Measurements from ENCODE around the gene OR5B2.
A peak's percentile ranks its signal among the peaks of the same experiment; 100 is the strongest.
"Not testable (repeated sequence)": the region's sequence is repeated elsewhere in the genome, so short reads cannot be mapped to it uniquely, and the experiment has no call there.

The OR5B2 gene

DNA sequence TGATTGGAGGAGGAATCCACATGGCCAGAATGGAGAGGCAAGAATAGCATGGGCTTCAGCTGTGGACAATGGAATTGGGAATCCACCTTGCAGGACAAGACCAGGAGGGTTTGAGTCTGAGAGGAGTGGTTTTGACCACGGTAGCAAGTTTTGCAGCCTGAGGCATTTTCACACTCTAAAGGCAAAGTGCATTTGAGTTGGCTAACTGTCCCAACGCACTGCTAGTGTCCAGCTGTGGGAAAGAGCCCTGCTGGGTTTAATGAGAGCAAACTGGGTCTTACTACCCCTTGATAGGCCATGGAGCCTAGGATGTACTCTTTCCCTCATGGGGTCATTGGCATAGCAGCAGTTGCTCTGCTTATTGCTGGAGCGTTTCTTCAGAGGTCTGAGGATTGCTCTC lies at the start of gene OR5B2:
OR5B2 (minus strand) TSS at position 101 of the 400 bp plus-strand sequence. CDS start 4,860 bp downstream, outside the sequence.
- FAIRE-seq: no peak
- no peak for TF ChIP-seq POLR2A (IDR thresholded peaks at IDR 0.05; ENCODE audit: low read depth, low read length)

DNA sequence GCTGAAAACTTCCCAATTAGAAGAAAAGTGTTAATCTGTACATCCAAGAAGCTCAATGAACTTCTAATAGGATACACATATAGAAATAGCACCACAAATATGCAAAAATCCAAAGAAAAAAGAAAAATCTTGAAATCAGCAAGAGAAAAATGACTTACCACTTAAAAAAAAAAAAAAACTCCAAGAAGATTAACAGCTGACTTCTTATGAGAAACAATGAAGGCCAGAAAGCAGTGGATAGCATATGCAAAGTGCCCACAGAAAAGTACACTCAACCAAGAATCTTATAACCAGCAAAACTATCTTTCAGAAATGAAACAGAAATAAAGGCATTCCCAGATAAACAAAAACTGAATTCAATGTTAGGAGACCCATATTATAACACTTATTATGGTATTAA lies 44.0 kb upstream of the OR5B2 start:
- no peak for DNase-seq (ENCODE audit: insufficient read length, low spot score)
- no peak for TF ChIP-seq POLR2A (IDR thresholded peaks at IDR 0.05; ENCODE audit: low read depth, low read length)
- no peak for FAIRE-seq

More for the DNA sequence above, at the start of gene OR5B2:
- DNase-seq (ENCODE audit: insufficient read length, low spot score): no peak

DNA sequence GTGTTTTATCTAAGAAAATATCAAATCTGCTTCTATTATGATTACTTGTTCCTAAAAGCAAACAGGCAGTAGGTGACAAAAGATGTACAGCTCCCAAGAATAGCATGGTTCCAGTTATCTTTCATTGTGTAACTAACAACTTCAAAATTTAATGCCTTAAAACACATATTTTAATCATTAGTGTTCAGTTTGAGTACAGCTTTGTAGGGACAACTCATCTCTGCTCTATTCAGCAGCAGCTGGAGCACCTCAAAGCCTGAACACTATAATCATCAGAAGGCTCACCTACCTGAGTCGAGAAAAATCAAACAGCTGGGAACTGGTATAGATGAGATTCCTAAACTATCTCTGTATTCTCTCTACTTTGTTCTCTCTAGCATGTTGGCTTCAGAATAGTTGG lies 38.4 kb upstream of the OR5B2 start:
- TF ChIP-seq POLR2A (IDR thresholded peaks at IDR 0.05; ENCODE audit: low read depth, low read length): no peak
- DNase-seq (ENCODE audit: insufficient read length, low spot score) (no peak), FAIRE-seq (no peak)

DNA sequence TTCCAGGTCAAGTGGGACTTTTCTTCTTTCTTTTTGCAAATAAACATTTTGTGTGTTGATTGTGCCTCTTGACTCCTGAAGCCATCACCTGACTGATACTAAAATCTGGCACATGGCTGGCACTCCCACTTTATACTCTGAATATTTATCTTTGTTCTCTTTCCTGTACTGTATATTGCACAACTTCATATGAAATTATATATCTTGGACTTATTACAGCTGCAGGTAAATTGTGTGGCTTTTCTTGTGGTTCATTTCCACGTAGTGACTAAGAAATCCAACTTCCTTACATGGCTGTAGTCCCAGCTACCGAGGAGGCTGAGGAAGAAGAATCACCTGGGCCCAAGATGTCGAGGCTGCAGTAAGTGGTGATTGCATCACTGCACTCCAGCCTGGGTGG lies 37.8 kb upstream of the OR5B2 start:
- FAIRE-seq (no peak), DNase-seq (ENCODE audit: insufficient read length, low spot score) (no peak)
- TF ChIP-seq POLR2A (IDR thresholded peaks at IDR 0.05; ENCODE audit: low read depth, low read length): no peak

DNA sequence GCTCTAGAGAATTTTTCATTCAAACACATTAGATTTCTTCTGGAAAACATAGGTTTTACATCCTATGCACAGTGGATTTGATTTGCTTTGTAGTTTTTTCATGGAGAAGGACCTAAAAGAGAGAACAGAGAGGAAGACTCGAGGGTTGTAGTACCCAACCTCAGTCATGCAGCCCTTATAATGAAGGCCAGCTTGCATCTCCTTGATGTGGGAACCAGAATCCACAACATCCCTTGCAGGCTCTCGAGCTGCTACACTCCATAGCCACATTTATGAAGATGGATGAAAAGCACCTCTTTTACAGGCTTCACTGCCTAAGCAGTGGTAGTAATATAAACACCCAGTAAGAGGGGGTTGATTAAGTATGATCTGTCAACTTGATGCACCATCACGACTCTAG lies 23.7 kb upstream of the OR5B2 start:
- DNase-seq (ENCODE audit: insufficient read length, low spot score): no peak
- no peak for FAIRE-seq
- no peak for TF ChIP-seq POLR2A (IDR thresholded peaks at IDR 0.05; ENCODE audit: low read depth, low read length)

DNA sequence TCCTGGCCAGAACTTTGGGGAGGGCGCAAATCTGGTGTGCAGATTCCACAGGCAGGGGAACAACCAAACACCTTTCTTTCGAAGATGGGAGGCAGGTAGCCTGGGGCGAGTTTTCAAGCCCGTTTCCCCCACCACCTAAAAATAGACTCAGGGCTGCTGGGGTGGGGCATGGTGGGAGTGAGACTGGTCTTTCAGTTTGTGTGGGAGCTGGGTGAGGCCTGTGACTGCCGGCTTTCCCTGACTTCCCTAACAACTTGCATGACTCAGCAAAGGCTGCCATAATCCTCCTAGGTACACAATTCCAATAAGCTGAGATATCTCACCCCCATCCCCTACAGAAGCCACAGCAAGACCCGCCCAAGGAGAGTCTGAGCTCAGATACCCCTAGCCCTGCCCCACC lies 18.4 kb upstream of the OR5B2 start:
- DNase-seq (ENCODE audit: insufficient read length, low spot score) (no peak), FAIRE-seq (no peak)
- TF ChIP-seq POLR2A (IDR thresholded peaks at IDR 0.05; ENCODE audit: low read depth, low read length): no peak

DNA sequence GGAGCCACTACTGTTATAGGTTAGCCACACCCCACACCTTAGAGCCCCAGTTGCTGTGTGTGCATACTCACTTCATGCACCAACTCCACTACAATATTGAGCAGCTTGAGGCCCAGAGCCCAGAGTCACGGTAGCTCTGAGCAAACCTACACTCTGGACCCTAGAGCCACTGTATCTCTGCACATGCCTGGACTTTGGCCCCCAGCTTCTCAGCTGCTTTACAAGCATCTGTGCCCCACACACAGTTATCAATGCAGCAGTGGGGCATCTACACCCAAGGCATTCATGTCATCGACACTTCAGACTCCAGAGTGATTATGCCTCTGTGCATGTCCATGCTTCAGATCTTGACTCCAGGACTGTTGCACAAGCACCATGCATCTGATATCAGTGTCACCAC lies 16.4 kb upstream of the OR5B2 start:
- no peak for TF ChIP-seq POLR2A (IDR thresholded peaks at IDR 0.05; ENCODE audit: low read depth, low read length)
- FAIRE-seq (no peak), DNase-seq (ENCODE audit: insufficient read length, low spot score) (no peak)

DNA sequence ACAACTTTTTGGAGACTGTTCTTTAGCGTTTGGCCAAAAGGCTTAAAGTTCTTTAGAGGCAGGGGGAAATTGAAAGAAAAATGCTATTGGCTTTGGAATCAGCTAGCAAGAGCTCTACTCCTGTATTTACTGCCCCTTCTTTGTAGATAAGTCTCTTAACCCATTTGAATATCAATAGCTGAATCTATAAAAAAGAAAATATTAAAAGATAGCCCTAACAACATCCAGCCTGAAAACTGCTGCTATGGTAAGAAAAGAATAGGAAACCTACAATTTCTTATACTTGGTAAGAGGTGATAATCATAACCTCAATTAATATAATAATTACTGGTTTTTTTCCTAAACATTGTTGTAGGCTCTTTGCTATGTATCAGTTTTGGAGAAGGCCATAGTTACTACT lies 14.2 kb upstream of the OR5B2 start, which contains the start of gene OR5B12:
OR5B12 (minus strand) TSS at position 101 of the 400 bp plus-strand sequence. CDS start 2,085 bp downstream, outside the sequence.
- FAIRE-seq (no peak), DNase-seq (ENCODE audit: insufficient read length, low spot score) (no peak)
- TF ChIP-seq POLR2A (IDR thresholded peaks at IDR 0.05; ENCODE audit: low read depth, low read length): no peak

DNA sequence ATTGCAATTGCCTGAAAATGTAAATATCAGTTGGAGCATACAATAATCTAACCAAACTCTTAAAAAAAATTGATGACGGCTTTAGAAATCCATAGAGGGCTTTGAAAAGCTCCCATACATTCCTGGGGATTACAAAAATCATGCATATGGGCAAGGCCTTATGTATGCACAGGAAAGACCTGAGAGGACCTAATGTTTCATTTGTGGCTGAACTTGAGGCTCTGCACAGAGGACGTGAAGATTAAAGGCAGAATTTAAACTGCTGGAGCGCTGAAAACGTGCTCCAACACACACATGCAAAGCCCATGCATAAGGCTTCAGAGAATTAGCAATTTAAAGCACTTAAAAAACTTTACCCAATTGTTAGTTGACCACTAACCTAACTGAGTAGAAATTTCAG lies 10.6 kb upstream of the OR5B2 start:
- no peak for TF ChIP-seq POLR2A (IDR thresholded peaks at IDR 0.05; ENCODE audit: low read depth, low read length)
- no peak for DNase-seq (ENCODE audit: insufficient read length, low spot score)
- no peak for FAIRE-seq

DNA sequence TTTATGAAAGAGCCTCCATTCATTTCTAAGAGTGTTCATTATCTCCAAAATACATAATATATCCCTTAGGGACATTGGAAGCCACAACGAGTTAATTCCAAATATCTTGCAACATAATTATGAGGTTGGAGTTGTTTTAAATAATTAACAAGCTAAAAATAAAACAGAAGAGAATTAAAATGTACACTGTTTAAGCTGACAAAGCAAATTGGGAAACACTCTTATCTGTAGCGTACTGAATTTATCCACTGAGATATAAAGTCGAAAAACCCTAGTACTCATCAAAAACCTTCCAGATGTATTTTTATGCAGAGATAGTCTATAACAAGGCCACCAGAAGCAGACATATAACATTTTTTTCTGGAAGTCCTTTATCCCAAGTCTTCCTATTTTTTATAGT lies 6.3 kb upstream of the OR5B2 start:
- no peak for FAIRE-seq
- TF ChIP-seq POLR2A (IDR thresholded peaks at IDR 0.05; ENCODE audit: low read depth, low read length): no peak
- DNase-seq (ENCODE audit: insufficient read length, low spot score): no peak

DNA sequence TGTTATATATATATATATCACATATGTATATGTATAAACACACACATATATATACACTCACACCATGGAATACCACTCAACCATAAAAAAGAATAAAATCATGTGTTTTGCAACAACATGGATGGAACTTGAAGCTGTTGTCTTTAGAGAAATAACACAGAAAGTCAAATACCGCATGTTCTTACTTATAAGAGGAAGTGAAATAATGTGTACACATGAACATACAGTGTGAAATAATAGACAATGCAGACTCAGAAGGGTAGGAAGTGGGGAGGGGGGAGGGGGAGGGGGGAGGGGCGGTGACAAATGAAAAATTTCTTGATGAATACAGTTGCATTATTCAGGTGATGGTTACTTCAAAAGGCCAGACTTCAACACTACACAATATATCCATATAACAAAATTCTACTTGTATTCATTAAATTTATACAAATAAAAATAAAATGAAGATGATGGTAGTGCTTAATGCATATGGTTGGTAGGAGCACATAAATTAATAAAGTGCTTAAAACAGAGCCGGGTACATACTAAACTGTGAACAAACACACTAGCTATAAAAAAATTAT lies 5.8 kb upstream of the OR5B2 start:
- FAIRE-seq (no peak), DNase-seq (ENCODE audit: insufficient read length, low spot score) (no peak)
- no peak for TF ChIP-seq POLR2A (IDR thresholded peaks at IDR 0.05; ENCODE audit: low read depth, low read length)

DNA sequence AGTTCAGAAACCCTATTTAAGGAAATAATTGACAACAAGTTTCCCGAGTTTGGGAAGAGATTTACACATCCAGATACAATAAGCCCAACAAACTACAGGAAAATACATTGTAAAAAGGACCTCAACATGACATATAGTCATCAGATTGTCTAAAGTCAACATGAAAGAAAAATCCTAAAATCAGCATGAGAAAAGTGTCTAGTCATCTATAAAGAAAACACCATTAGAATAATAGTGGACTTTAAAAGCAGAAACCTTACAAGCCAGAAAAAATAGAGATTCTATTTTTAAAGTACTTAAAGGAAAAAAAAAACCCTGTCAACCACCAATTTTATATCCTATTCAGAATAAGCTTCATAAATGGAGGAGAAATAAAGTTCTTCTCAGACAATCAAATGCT lies 1.4 kb upstream of the OR5B2 start:
- FAIRE-seq (no peak), DNase-seq (ENCODE audit: insufficient read length, low spot score) (no peak)
- TF ChIP-seq POLR2A (IDR thresholded peaks at IDR 0.05; ENCODE audit: low read depth, low read length): no peak

DNA sequence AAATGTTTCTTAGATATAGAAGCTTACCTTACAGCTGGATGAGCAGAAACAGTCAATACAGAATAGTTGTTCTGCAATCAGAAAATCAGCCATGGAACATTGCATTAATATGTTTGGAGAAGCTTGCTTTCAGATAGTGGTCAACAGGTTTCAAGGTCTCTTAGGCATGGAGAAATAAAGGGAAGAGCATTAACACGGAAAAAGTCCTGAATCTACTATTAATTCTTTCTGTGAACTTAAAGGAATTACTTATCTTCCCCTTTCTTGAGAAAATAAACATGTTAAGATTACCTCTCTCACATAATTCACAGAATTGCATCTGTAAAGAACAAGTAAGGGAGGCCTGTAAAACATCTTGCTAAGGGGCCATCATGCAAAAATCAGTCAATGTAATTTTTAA lies 21.1 kb downstream of the OR5B2 start, which contains the start of gene OR5B3:
OR5B3 (minus strand) TSS at position 101 of the 400 bp plus-strand sequence. CDS start 3,465 bp downstream, outside the sequence.
- FAIRE-seq (no peak), DNase-seq (ENCODE audit: insufficient read length, low spot score) (no peak)

DNA sequence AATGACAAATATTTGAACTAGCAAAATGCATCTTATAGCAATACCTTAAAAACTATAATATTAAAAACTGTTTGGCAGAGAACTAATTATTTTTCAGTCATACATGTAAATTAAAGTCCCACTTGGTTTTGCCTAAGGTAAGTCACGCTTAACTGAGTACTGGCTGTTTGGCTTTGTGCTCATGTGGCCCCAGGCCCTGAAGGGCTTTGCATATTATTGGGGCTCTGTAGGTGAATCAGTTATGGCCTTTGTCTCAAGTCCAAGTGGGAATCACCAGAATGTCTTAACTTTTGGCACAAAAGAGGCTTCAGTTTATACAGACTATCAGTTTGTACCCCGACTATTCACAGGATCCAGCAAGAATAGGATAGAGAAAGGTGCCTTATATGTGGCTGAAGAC lies 28.3 kb downstream of the OR5B2 start:
- not testable (repeated sequence) for DNase-seq (ENCODE audit: insufficient read length, low spot score); FAIRE-seq

More for the DNA sequence above, 21.1 kb downstream of the OR5B2 start, which contains the start of gene OR5B3:
- no peak for TF ChIP-seq POLR2A (IDR thresholded peaks at IDR 0.05; ENCODE audit: low read depth, low read length)

DNA sequence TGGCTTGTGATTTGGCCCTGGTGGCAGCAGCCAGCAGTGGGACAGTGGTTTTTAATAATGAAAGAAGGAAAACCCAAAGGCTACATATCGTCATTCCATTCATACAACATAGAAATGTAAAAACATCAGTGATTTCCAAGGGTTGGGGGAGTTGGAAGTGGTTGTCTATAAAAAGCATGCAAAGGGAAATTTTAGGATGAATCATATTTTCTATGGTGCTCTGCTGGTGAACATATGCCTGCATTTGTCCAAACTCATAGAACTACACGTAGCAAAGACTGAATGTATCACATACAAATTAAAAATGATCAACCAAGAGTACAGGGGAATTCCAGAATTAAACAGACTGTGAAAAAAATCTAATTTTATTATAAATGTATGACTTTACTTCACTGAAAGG lies 32.3 kb downstream of the OR5B2 start:
- FAIRE-seq: no peak
- TF ChIP-seq POLR2A (IDR thresholded peaks at IDR 0.05; ENCODE audit: low read depth, low read length): no peak
- no peak for DNase-seq (ENCODE audit: insufficient read length, low spot score)

DNA sequence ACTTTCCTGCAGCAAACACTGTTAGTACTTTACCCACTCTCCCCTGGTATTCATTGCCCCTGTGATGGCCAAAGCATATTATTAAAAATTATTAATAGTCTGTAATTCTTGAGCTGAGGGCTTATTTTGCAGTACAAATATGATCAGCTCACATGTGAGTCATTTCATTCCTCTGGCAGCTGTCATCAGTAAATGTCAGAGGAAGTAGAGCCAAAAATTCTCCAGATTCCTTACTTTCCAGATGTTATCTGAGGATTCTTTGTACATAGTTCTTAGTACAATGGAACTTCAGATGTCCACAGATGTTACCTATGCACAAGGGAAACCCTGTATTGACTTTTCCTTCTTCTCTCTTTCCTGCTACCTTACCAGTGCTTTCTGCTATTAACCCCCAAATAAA lies 33.7 kb downstream of the OR5B2 start:
- no peak for TF ChIP-seq POLR2A (IDR thresholded peaks at IDR 0.05; ENCODE audit: low read depth, low read length)
- DNase-seq (ENCODE audit: insufficient read length, low spot score) (peak; percentile 1), FAIRE-seq (no peak)
